CD4-positive, alpha-beta memory T cell (primary cell): Measurements from ENCODE around the gene CD27. TPM values are rescaled to one million over a fixed set of nuclear protein-coding genes. Genes with fewer than 3 reads are reported as not detected.
A peak's percentile ranks its signal among the peaks of the same experiment; 100 is the strongest.

Experiments
- CTCF ChIA-PET: fragments of 350-600 bp; sonication (Branson Sonifier 250); formaldehyde crosslinking; loops from one replicate; lab custom pipeline; 2021; ENCODE audit warnings: inconsistent platforms; ENCODE audit not compliant: partially characterized antibody; lab: Charles Lee
- POLR2A ChIA-PET: fragments of 350-600 bp; sonication (Branson Sonifier 250); formaldehyde crosslinking; loops from one replicate; lab custom pipeline; 2021; ENCODE audit not compliant: partially characterized antibody; lab: Charles Lee
- DNase-seq, 5 donors: peaks; one replicate each; pipeline versions ENCODE4 v3.0.0 to v3.0.0-alpha.2; 2020 to 2022; ENCODE audit warnings: mixed read lengths in 1 of 5
- H3K27ac ChIP-seq: one replicate; pipeline ENCODE4 v1.7.0; 2013; ENCODE audit warnings: low read depth, low read length
- H3K27me3 ChIP-seq: 2 replicates; pipeline ENCODE4 v1.7.0; 2013; ENCODE audit warnings: mild to moderate bottlenecking, low read length, moderate library complexity; ENCODE audit not compliant: insufficient read depth
- H3K36me3 ChIP-seq: 2 replicates; pipeline ENCODE4 v1.7.0; 2013; ENCODE audit warnings: mild to moderate bottlenecking, low read length, moderate library complexity; ENCODE audit not compliant: insufficient read depth
- H3K4me1 ChIP-seq: 2 replicates; pipeline ENCODE4 v1.7.0; 2013; ENCODE audit warnings: mild to moderate bottlenecking, low read length, moderate library complexity; ENCODE audit not compliant: insufficient read depth
- H3K4me3 ChIP-seq, 2 donors: one replicate each; pipeline ENCODE4 v1.7.0; 2013; ENCODE audit warnings: low read length in 2 of 2, mild to moderate bottlenecking in 1 of 2
- H3K9me3 ChIP-seq, 2 donors: one replicate each; pipeline ENCODE4 v1.7.0; 2013; ENCODE audit warnings: low read length in 2 of 2, control low read depth in 1 of 2; ENCODE audit not compliant: control insufficient read depth in 1 of 2
- H3K27ac Mint-ChIP-seq, 7 donors: one replicate each; pipeline ENCODE4 v1.8.0; 2020 to 2021; ENCODE audit warnings: mixed read lengths in 7 of 7, mild to moderate bottlenecking in 6 of 7, inconsistent platforms in 3 of 7, moderate library complexity in 3 of 7
- H3K27me3 Mint-ChIP-seq, 2 donors: one replicate each; pipeline ENCODE4 v1.8.0; 2020 to 2021; ENCODE audit warnings: mixed read lengths in 2 of 2
- H3K36me3 Mint-ChIP-seq, 2 donors: one replicate each; pipeline ENCODE4 v1.8.0; 2020 to 2021; ENCODE audit warnings: mixed read lengths in 2 of 2, inconsistent platforms in 1 of 2, mild to moderate bottlenecking in 1 of 2
- H3K4me1 Mint-ChIP-seq, 4 donors: one replicate each; pipeline ENCODE4 v1.8.0; 2020 to 2021; ENCODE audit warnings: mixed read lengths in 4 of 4, mild to moderate bottlenecking in 1 of 4
- H3K4me3 Mint-ChIP-seq, 8 donors: one replicate each; pipeline ENCODE4 v1.8.0; 2020 to 2021; ENCODE audit warnings: mixed read lengths in 8 of 8, mild to moderate bottlenecking in 7 of 8, moderate library complexity in 6 of 8, inconsistent platforms in 3 of 8
- H3K9me3 Mint-ChIP-seq, 8 donors: one replicate each; pipeline ENCODE4 v1.8.0; 2020 to 2021; ENCODE audit warnings: mixed read lengths in 8 of 8, mild to moderate bottlenecking in 5 of 8, inconsistent platforms in 3 of 8, moderate library complexity in 1 of 8
- intact Hi-C: fragments of 100-400 bp; cut with micrococcal nuclease; formaldehyde crosslinking; loops from one replicate; pipeline ENCODE4 v1.15.1; 2023
- polyA plus RNA-seq, 2 donors: library from polyadenylated mRNA; unstranded; fragments of 300-500 nt; fragmentation: Illumina TruSeq; gene quantifications; one replicate each; pipeline ENCODE4 v1.2.3, GENCODE V29; 2021
- total RNA-seq, 2 experiments: library from RNA; stranded (reverse); gene quantifications; one replicate each; pipeline ENCODE4 v1.2.3, GENCODE V29; 2021

Gene CD27
- total and polyA plus RNA-seq, 4 experiments from 2014 or later, result 117 to 402 (median 233) TPM

GRCh38 chr12:6442836-6443235 lies 1.9 kb upstream of the CD27 start:
- H3K27ac ChIP-seq, result no peak overlapping the region

GRCh38 chr12:6443361-6443983 lies 1.3 kb upstream of the CD27 start:
- peak overlapping the region; percentile 41 for H3K27ac ChIP-seq
- Mint-ChIP-seq H3K9me3 (no peaks in the 10 kb centered on the region), H3K4me3 (peak overlapping the region; percentile 83 to 99 (median 96)), H3K36me3 (peaks cover 23 to 28% of the 10 kb centered on the region in 2 donors), H3K27ac (peak overlapping the region; percentile 80 to 99 (median 92)), H3K27me3 (no peaks in the 10 kb centered on the region), H3K4me1 (peaks cover 28 to 64% (median 40%) of the 10 kb centered on the region in 4 donors)
- ChIA-PET POLR2A (interaction anchor here (1.5 to 18.0 kb wide), 10 partner anchors 8 to 108 kb away, joined by 5 to 728 read pairs (median 24); partner anchors contain the start of genes GAPDH, TAPBPL and VAMP1), CTCF (interaction anchor here (1.0 to 15.4 kb wide), 9 partner anchors 9 to 429 kb away, joined by 3 to 247 read pairs (median 10); partner anchors contain the start of genes GAPDH and VAMP1)
- DNase-seq, result no peak
- intact Hi-C loops, result no loop called here
- H3K4me1 ChIP-seq, result peaks cover 37% of the 10 kb centered on the region
- H3K9me3 ChIP-seq, result no peaks in the 10 kb centered on the region
- H3K27me3 ChIP-seq, result no peaks in the 10 kb centered on the region
- H3K36me3 ChIP-seq, result no peaks in the 10 kb centered on the region
- H3K4me3 ChIP-seq, result no peak overlapping the region

More at GRCh38 chr12:6442836-6443235, 1.9 kb upstream of the CD27 start:
- H3K27me3 ChIP-seq, result no peaks in the 10 kb centered on the region
- Mint-ChIP-seq H3K4me3 (peak overlapping the region in 5 of 8 donors; percentile 9 to 96 (median 85)), H3K36me3 (peaks cover 18 to 23% of the 10 kb centered on the region in 2 donors), H3K27me3 (no peaks in the 10 kb centered on the region), H3K27ac (peak overlapping the region; percentile 80 to 99 (median 92)), H3K9me3 (no peaks in the 10 kb centered on the region), H3K4me1 (peaks cover 24 to 58% (median 35%) of the 10 kb centered on the region in 4 donors)
- CTCF ChIA-PET, result interaction anchor here (0.7 to 15.4 kb wide), 4 partner anchors 15 to 108 kb away, joined by 3 to 247 read pairs (median 20); no protein-coding TSS in a partner anchor
- no peak for DNase-seq
- no peaks in the 10 kb centered on the region for H3K9me3 ChIP-seq
- no peak overlapping the region for H3K4me3 ChIP-seq
- intact Hi-C loops, result no loop called here
- H3K4me1 ChIP-seq, result peaks cover 32% of the 10 kb centered on the region
- H3K36me3 ChIP-seq, result no peaks in the 10 kb centered on the region
- POLR2A ChIA-PET, result interaction anchor here (3.6 to 18.0 kb wide), 5 partner anchors 8 to 28 kb away, joined by 28 to 728 read pairs (median 77); partner anchors contain the start of genes TAPBPL and VAMP1

- no peaks in the 10 kb centered on the region for H3K9me3 ChIP-seq
- Mint-ChIP-seq H3K9me3 (no peaks in the 10 kb centered on the region), H3K4me3 (peak overlapping the region; percentile 83 to 99 (median 96)), H3K36me3 (peaks cover 23 to 28% of the 10 kb centered on the region in 2 donors), H3K27me3 (no peaks in the 10 kb centered on the region), H3K4me1 (peaks cover 28 to 64% (median 40%) of the 10 kb centered on the region in 4 donors), H3K27ac (peak overlapping the region; percentile 80 to 99 (median 93))
- intact Hi-C loops, result loop anchor here (1.0 kb wide), 4 partner anchors 8 to 18 kb away; partner anchors contain the start of gene TAPBPL
- no peaks in the 10 kb centered on the region for H3K27me3 ChIP-seq
- H3K36me3 ChIP-seq, result no peaks in the 10 kb centered on the region
- H3K4me3 ChIP-seq, result no peak overlapping the region
- ChIA-PET CTCF (interaction anchor here (1.0 to 15.4 kb wide), 9 partner anchors 9 to 428 kb away, joined by 3 to 247 read pairs (median 10); partner anchors contain the start of genes GAPDH and VAMP1), POLR2A (interaction anchor here (1.2 to 18.0 kb wide), 11 partner anchors 8 to 108 kb away, joined by 3 to 728 read pairs (median 19); partner anchors contain the start of genes GAPDH, TAPBPL and VAMP1)
- DNase-seq, result no peak
- peaks cover 37% of the 10 kb centered on the region for H3K4me1 ChIP-seq
- peak overlapping the region; percentile 41 for H3K27ac ChIP-seq
Measured at GRCh38 chr12:6444031-6444430, 724 bp upstream of the CD27 start.

- no peak for DNase-seq
- peaks cover 72% of the 10 kb centered on the region for H3K4me1 ChIP-seq
- peaks cover 22% of the 10 kb centered on the region for H3K36me3 ChIP-seq
- peaks cover 46 to 82% (median 61%) of the 10 kb centered on the region in 4 donors for H3K4me1 Mint-ChIP-seq
- POLR2A ChIA-PET, result interaction anchor here (0.7 to 18.0 kb wide), 12 partner anchors 8 to 121 kb away, joined by 3 to 728 read pairs (median 36); partner anchors contain the start of genes GAPDH, MRPL51 and VAMP1
- H3K4me3 ChIP-seq, result no peak overlapping the region
- H3K27me3 ChIP-seq, result no peaks in the 10 kb centered on the region
- no peaks in the 10 kb centered on the region for H3K27me3 Mint-ChIP-seq
- peak overlapping the region; percentile 99 for H3K27ac ChIP-seq
- peak overlapping the region; percentile 33 to 100 (median 97) for H3K4me3 Mint-ChIP-seq
- H3K27ac Mint-ChIP-seq, result peak overlapping the region; percentile 86 to 99 (median 99)
- no peaks in the 10 kb centered on the region for H3K9me3 Mint-ChIP-seq
- no peaks in the 10 kb centered on the region for H3K9me3 ChIP-seq
- peaks cover 53 to 71% of the 10 kb centered on the region in 2 donors for H3K36me3 Mint-ChIP-seq
- CTCF ChIA-PET, result interaction anchor here (1.0 to 15.4 kb wide), 8 partner anchors 12 to 127 kb away, joined by 3 to 247 read pairs (median 8); partner anchors contain the start of gene VAMP1
- intact Hi-C loops, result no loop called here
Measured at GRCh38 chr12:6450091-6450868, 5.5 kb downstream of the CD27 start.

- Mint-ChIP-seq H3K27me3 (no peaks in the 10 kb centered on the region), H3K36me3 (peaks cover 50 to 71% of the 10 kb centered on the region in 2 donors), H3K27ac (peak overlapping the region; percentile 95 to 99 (median 99)), H3K4me3 (peak overlapping the region; percentile 96 to 100 (median 98)), H3K9me3 (no peaks in the 10 kb centered on the region), H3K4me1 (peaks cover 47 to 80% (median 62%) of the 10 kb centered on the region in 4 donors)
- ChIA-PET POLR2A (interaction anchor here (0.6 to 18.0 kb wide), 20 partner anchors 8 to 401 kb away, joined by 3 to 728 read pairs (median 13); partner anchors contain the start of genes CDCA3, COPS7A, GAPDH and MRPL51), CTCF (interaction anchor here (0.9 to 15.4 kb wide), 7 partner anchors 12 to 127 kb away, joined by 3 to 247 read pairs (median 11); partner anchors contain the start of gene VAMP1)
- no peak for DNase-seq
- Histone ChIP-seq H3K4me3 (peak overlapping the region; percentile 80), H3K36me3 (peaks cover 22% of the 10 kb centered on the region), H3K9me3 (no peaks in the 10 kb centered on the region), H3K4me1 (peaks cover 71% of the 10 kb centered on the region), H3K27me3 (no peaks in the 10 kb centered on the region), H3K27ac (peak overlapping the region; percentile 99)
- intact Hi-C loops, result no loop called here
Measured at GRCh38 chr12:6450869-6451347, 6.2 kb downstream of the CD27 start.
